Inflammatory macrophage (primary cell): ENCODE results near the gene PCDHGA2.
"Not testable (repeated sequence)": the region's sequence is repeated elsewhere in the genome, so short reads cannot be mapped to it uniquely, and the experiment has no call there.

Experiments
- DNase-seq, 2 donors: peaks; one replicate each; pipeline ENCODE4 v3.0.0-alpha.2; 2020 to 2022
- total RNA-seq, 18 experiments: gene quantifications; one replicate each; lab custom pipeline; 2026; ENCODE audit warnings: mixed read lengths in 6 of 18, inconsistent platforms in 2 of 18; lab: John Stamatoyannopoulos, UW

PCDHGA2 gene
- 0 to 0.08 (median 0.02) reads per million in 18 experiments for total RNA-seq

DNA sequence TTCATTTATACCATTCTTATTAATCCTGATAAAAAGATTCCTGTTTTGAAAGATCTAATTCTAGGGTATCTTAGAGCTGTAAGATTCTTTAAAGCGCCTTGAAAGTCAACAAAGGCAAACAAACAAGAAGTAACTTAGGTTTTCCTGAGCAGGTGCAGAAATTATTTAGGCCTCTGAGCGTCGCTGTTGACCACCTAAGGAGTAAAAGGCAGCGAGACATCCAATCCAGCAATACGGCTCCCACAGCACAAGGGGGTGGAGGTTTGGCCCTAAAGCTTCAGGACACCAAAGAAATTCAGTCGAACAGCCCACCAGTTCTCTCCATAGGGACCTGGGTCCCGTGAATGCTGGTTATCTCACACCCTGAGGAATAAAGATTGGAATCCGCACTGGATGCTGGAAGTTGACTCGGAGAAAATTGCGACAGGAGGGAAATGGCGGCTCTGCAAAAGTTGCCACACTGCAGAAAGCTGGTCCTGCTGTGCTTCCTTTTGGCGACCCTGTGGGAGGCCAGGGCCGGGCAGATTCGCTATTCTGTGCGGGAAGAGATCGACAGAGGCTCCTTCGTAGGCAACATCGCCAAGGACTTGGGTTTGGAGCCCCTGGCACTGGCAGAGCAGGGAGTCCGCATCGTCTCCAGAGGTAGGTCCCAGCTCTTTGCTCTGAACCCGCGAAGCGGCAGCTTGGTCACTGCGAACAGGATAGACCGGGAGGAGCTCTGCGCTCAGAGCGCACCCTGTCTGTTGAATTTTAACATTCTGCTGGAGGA is at the start of gene PCDHGA2:
Gene PCDHGA2 (plus strand): TSS at position 223 of the 769 bp plus-strand sequence.
- peak; percentile 6 to 14 for DNase-seq

DNA sequence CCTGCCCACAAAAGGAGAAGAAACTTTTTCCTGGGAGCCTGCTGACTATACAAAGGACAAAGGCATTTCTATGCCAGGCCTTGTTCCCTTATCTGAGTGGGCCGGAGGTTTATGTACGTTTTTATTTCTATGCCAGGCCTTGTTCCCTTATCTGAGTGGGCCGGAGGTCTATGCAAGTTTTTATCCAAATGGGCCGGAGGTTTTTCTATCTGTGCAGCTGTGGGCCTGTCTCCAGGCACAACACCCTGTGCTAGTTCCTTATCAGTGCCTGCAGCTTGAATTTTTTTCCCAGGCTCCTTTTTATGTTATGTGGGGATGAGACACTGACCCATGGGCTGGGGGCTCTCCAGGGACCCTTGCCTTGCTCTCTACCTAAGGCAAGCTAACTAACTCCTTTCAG is 40.2 kb upstream of the PCDHGA2 start:
- DNase-seq = no peak

DNA sequence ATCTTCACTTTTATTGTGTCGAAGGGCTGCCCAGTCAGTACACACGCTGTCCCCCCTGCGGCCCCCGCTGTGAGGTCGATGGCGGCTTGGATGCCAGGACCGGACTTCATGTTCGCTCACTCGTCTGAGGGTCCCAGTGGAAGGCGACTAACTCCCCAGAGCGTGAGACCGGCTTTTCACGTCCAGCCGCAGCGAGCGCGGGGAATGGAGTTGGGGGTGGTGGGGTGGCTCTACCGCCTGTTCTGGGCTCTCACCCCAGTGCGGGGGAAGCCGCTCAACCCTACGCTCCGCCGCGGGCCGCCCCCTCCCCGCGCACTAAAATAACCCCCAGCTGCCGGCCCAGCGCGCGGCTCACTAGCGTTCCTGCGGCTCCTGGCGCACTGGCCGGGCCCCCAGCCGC is 34.8 kb upstream of the PCDHGA2 start, which contains the start of gene SLC25A2:
Gene SLC25A2 (minus strand): TSS at position 294 of the 400 bp plus-strand sequence. CDS start 184 bp downstream, at position 110.
- DNase-seq = no peak

DNA sequence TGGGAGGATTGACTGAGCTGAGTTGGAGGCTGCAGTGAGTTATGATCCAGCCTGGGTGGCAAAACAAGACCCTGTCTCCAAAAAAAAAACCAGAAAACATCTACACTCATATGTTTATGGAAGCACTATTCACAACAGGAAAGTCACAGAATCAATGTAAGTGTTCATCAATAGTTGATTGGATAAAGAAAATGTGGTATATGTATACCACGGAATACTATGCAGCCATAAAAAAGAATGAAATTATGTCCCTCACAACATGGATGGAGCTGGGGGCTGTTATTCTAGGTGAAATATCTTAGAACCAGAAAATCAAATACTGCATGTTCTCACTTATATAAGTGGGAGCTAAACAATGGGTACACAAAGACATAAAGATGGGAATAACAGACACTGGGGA is 31.9 kb upstream of the PCDHGA2 start:
- no peak for DNase-seq

DNA sequence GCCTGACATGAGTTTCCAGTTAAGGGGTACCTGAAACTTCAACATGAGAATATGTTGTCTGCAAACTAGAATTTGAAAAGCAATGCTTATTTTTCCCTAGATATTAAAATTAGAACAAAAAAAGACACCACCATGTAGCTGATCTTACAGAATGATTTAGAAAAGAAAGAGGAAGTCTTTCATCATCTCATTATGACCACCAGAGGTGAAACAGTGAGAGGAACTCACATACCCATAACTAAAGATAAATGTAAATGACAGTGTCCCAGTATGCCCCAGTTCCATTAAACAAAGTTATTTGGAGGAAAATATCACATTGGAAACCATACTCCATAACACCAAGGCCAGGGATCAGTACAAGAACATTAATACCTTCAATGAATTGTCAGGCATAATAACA is 24.8 kb upstream of the PCDHGA2 start:
- no peak for DNase-seq

DNA sequence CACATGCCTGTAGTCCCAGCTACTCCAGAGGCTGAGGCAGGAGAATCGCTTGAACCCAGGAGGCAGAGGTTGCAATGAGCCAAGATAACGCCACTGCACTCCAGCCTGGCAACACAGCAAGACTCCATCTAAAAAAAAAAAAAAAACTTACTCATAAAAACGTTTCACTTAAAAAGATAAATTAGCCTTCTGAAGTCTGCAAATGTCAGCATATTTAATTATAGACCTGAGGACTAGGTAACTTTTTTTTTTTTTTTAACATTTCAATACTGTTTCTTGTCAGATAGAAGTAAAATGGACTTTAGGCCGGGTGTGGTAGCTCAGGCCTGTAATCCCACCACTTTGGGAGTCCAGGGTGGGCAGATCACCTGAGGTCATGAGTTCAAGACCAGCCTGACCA is 21.6 kb upstream of the PCDHGA2 start:
- DNase-seq = not testable (repeated sequence)

DNA sequence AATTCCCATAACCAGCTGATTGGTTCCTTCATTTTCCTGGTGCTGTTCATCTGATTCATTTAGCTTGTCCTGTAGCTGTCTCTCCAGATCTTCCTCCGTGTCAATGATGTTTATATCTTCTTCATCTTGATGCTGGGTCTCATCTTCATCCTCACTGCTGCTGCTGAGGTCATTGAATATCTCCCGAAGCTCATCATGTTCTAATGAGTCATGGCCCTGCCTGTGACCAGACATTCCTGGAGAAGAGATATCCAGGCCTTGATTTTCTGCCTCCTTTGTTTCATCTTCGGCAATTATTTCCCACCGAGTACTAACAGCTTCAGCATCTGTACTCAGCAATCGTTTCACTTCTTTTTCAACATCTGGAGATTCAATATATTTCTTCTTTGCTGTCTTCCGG is 19.4 kb upstream of the PCDHGA2 start:
- no peak for DNase-seq

DNA sequence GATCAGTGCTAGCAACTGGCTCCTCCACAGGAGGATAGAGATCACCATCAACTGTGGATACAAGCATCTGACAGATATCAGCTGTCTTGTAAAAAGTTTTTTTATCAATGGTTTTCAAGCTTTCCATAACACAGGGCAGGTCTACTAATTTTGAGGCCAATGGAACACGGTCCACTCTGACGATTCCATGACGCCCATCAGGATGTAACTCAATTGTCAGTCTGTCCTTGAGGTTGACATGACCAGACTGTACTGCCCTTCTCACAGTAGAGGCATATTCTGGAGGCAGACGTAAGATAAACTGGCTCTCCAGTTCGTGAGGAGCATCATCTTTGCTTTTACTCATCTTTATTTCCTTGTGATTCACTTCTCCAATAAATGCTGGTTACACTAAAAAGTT is 18.9 kb upstream of the PCDHGA2 start:
- DNase-seq = no peak

DNA sequence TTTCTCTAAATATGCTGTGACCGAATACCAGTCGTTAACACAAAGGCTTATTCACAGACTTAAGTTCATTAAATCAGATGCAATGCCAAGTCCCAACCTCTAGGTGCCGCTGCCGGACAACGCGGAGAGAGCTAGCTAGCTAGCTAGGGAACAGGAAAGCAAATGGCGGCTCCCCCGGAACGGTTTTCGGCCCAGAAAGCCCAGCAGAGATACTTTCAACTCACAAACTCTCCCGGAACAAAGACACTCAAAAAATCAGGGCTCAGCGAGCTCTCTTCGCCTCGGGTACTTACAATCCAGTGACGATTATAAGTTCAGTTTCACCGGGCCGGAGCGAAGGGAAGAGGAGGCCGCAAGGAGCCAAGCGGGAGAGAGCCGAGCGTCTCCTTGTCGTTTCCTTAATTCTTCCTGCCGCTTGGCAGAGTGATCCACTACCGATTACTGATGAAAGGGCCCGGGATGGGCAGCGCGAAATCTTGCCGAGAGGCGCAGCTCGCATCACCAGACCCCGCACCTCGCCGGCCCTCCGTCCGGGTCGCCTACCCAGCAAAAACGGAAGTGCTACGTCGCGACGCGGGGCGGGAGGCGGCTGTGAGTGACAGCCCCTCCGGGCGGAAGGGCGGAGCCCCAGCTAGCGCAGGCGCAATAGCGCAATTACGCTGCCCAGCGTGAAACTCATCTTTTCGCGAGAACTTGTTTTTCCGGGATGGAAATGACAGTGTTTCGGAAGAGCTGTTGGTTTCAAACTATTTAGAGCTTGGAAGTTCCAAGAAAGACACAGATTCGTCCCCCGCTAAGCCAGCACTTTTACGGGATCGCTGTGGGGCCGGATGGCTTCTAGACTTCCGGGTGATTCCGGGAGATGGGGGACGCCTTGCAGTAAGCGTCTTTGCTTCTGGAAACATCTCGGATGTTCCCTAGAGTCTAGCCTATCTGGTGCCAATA is 18.1 kb upstream of the PCDHGA2 start, which contains the start of gene TAF7:
Gene TAF7 (minus strand): TSS at position 560 of the 945 bp plus-strand sequence. CDS start 740 bp downstream, outside the sequence.
- peak; percentile 97 for DNase-seq

DNA sequence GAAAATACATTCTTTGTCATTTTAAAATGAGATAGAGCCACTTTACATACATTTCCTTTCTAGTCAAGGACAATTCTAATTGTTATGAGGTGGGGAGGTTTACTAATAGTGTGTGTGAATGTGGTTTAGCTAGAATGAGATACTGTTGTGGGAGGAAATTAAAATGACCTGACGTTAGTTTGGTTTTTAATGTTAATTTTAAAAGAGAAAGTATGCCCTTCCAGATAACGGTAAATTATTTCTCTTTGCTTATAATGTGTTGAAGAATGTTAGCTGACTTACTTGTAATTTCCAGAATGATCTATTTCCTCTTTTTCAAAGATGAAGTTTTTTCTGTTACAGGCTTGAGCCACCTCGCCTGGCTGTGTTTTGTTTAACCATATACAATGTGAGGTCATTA is 16.3 kb upstream of the PCDHGA2 start:
- DNase-seq = no peak

DNA sequence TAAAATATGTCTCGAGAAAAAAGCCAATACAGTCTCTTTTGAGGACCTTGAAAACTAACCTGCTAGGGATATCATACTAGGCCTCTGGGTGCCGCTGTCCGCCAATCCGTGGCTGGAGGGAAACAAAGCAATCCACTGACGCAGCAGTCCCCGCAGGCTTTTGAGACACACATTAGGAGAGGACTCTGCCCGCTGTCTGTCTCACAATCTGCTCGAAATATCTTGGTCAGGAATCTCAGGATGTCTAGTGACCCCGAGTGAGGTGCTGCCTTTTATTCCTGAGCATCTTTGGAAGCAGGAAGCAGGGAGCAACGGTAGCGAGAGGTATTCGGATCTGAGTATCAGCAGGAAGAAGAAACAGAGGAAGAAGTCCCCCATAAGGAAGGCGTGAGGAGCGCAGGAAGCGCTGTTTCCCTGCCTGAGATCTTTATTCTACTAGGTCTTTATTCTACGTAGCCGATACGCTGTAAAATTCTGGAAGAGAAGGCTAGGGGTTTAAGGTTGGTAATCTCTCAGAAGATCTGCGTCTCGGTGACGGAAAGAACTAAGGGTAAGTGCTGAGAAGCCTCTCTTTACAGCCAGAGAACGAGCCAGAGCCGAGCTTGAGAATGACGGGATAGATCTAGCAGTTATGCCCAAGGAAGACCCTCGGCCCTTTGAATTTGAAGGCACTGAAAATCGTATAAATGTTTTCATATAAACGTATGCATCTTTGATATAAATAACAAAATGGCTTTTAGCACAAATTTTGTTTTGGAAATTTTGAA is 12.3 kb upstream of the PCDHGA2 start:
- DNase-seq = peak; percentile 30 to 50

DNA sequence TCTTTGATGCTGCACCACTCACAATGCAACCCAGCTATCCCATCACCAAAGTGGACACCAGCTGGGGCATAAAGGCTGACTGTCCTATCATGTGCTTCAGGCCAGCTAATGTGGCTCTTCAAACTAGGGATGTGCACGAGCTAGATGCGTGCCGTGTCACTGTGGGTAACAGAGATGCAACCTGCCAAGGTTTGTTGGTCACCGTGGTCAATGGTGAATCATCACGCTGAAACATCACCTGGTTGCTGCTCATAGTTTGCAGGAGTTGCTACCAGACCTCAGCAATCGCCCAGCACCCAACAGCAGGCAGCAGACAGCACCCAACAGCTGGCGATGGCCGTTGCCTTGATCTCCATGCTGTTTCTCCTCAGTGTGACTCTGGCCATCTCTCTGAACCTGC is 10.3 kb upstream of the PCDHGA2 start:
- DNase-seq = no peak

DNA sequence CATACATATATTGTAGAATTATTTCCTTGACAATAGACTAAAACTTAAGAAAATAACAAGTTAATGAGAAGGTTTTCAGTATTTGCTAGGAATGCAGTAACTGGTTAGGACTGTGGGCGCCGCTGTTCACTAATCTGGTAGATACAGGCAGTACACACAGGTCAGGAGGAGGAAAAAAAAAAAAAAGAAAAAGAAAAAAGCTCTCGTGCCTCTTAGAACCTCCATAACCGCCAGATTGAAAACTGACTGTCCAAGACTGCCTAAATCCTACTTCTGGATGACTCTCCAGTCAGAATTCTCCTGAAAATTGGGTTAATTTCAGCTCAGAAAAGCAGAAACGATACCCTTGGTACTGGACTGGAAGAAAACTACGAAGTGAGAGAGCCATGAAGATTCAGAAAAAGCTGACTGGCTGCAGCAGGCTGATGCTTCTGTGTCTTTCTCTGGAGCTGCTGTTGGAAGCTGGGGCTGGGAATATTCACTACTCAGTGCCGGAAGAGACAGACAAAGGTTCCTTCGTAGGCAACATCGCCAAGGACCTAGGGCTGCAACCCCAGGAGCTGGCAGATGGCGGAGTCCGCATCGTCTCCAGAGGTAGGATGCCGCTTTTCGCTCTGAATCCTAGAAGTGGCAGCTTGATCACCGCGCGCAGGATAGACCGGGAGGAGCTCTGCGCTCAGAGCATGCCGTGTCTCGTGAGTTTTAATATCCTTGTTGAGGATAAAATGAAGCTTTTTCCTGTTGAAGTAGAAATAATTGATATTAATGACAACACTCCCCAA is 8.1 kb upstream of the PCDHGA2 start, which contains the start of gene PCDHGA1:
Gene PCDHGA1 (plus strand): TSS at position 216 of the 782 bp plus-strand sequence.
- DNase-seq = no peak

DNA sequence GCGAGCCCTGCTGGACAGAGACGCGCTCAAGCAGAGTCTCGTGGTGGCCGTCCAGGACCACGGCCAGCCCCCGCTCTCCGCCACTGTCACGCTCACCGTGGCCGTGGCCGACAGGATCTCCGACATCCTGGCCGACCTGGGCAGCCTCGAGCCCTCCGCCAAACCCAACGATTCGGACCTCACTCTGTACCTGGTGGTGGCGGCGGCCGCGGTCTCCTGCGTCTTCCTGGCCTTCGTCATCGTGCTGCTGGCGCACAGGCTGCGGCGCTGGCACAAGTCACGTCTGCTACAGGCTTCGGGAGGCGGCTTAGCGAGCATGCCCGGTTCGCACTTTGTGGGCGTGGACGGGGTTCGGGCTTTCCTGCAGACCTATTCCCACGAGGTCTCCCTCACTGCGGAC is 6.0 kb upstream of the PCDHGA2 start:
- not testable (repeated sequence) for DNase-seq

DNA sequence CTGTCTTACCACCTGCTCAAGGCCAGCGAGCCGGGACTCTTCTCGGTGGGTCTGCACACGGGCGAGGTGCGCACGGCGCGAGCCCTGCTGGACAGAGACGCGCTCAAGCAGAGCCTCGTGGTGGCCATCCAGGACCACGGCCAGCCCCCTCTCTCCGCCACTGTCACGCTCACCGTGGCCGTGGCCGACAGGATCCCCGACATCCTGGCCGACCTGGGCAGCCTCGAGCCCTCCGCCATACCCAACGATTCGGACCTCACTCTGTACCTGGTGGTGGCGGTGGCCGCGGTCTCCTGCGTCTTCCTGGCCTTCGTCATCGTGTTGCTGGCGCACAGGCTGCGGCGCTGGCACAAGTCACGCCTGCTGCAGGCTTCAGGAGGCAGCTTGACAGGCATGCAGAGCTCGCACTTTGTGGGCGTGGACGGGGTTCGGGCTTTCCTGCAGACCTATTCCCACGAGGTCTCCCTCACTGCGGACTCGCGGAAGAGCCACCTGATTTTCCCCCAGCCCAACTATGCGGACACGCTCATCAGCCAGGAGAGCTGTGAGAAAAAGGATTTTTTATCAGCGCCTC is 2.3 kb downstream of the PCDHGA2 start:
- not testable (repeated sequence) for DNase-seq

DNA sequence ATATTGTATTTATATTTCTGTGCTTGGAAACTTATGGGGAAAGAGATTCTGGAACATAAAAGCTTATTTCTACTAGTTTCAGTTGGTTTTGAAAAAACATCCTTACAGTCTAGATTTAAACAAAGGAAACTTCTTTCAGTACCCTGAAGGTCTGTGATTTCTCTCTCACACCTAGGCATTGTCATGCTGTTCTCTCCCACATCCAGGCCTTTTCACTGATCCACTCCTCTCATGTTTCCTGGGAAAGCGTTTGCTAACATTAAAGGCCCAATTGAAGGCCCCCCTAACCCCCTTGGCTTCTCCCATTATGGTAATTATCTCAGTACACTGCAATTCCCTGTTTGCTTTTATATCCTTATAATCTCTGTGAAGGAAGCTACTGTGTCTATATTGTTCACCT is 4.2 kb downstream of the PCDHGA2 start:
- DNase-seq = no peak

DNA sequence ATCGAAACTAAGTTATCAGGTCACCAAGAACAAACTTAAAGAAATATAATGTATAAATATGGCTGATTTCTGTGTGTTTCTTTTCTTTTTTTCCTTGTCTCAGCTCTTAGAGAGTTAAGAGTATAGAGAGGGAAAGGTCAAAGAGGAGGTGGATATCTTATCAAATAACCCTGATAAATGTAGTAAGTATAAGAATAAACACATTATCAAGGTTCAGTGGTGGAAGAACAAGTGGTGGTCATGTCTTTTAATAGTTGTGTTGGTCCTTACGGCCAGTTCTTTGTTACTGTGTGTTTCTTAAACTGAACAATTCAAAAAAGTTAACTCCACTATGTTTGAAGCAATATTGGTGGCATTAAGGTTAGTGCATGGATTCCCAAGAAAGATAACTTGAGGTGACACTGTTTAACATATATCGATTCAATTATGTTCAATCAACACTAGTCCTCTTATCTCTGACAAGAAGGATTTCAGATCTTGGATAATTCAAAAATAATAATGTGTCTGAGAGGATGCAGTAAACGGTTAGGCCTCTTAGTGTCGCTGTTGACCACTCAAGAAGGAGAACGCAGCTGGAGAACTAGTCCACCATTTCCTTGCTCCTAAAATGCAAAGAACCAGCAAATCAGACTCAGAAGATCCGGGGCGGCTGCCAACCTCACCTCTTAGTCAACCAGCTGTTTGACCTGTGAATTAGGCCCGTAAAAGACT is 4.8 kb downstream of the PCDHGA2 start, which contains the start of gene PCDHGA3:
Gene PCDHGA3 (plus strand): TSS at position 588 of the 711 bp plus-strand sequence. CDS start 205 bp downstream, outside the sequence.
- DNase-seq = peak; percentile 4 to 27

DNA sequence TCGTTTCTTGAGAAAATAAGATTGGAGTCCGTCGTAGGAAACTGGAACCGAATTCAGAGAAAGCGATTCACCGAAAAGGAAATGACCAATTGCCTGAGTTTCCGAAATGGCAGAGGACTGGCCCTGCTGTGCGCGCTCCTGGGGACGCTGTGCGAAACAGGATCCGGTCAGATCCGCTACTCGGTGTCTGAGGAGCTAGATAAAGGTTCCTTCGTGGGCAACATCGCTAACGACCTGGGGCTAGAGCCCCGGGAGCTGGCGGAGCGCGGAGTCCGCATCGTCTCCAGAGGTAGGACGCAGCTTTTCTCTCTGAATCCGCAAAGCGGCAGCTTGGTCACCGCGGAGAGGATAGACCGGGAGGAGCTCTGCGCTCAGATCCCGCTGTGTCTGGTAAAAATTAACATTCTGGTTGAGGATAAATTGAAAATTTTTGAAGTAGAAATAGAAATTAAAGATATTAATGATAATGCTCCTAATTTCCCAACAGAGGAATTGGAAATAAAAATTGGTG is 5.4 kb downstream of the PCDHGA2 start:
- DNase-seq = no peak

DNA sequence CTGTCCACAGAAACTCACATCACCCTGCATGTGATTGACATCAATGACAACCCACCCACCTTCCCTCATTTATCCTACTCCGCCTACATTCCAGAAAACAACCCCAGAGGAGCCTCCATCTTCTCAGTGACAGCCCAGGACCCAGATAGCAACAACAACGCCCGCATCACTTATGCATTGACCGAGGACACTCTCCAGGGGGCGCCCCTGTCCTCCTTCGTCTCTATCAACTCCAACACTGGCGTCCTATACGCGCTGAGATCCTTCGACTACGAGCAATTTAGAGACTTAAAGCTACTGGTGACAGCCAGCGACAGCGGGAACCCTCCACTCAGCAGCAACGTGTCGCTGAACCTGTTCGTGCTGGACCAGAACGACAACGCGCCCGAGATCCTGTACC is 6.8 kb downstream of the PCDHGA2 start:
- no peak for DNase-seq

DNA sequence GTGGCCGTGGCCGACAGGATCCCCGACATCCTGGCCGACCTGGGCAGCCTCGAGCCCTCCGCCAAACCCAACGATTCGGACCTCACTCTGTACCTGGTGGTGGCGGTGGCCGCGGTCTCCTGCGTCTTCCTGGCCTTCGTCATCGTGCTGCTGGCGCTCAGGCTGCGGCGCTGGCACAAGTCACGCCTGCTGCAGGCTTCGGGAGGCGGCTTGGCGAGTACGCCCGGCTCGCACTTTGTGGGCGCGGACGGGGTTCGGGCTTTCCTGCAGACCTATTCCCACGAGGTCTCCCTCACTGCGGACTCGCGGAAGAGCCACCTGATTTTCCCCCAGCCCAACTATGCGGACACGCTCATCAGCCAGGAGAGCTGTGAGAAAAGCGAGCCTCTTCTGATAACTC is 7.5 kb downstream of the PCDHGA2 start:
- DNase-seq = not testable (repeated sequence)
